NCI-H128 (cell line): ENCODE data around the gene SNHG17.

ENCODE experiments used
- DNase-seq: peaks from one replicate; lab custom pipeline; 2025; ENCODE audit not compliant: unreplicated experiment; lab: John Stamatoyannopoulos, UW

SNHG17 gene

GRCh38 chr20:38377039-38377685 lies 58.0 kb downstream of the SNHG17 start:
- DNase-seq: no peak

DNA sequence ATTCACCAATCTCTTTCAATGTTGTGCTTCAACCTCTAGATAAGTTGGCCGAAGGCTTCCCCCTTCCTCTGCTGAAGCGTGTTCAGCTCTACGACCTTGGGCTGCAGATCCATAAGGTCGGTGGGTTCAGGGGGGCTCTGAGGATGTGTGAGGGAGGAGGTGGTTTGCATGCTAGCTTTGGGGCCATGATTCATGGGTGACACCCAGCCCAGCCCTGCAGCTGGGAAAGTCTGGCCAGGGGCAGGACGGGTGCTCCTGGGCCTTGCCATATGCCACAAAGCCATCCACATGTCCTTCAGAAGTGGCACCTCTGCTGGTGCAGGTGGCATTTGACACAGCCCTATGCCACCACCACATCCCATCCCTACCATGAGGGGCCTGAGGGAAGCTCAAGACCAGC lies 61.2 kb downstream of the SNHG17 start:
- DNase-seq: no peak

- DNase-seq: no peak
Observed at GRCh38 chr20:38373231-38373867, 61.8 kb downstream of the SNHG17 start.

DNA sequence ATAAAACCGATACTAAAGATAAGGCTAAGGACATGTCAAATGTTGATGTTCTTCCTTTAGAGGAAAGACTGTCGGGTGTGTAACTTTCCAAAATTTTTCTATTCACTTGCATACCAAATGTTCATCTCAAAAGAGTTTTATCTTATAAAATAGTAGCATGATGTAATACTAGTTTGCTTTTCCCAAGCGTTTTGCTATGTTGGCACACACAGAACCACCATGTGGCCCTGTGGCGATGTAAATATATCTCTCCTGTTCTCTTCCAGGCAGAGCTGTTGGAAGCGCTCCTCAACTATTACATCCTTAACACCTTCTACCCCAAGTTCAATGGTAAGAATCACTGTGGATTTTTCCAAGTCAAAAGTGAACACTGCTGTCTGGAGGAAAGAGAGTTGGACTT lies 62.3 kb downstream of the SNHG17 start:
- DNase-seq: no peak
